Keratinocyte (primary cell): Measurements from ENCODE around the gene CASKIN2. TPM values are rescaled to one million over a fixed set of nuclear protein-coding genes. Genes with fewer than 3 reads are reported as not detected.

ENCODE experiments used
- DNase-seq: peaks from one replicate; pipeline ENCODE4 v3.0.0-alpha.2; 2011; ENCODE audit warnings: low read depth, missing footprints, low spot score
- FAIRE-seq: peaks from 2 replicates; lab custom pipeline; 2011; peaks lifted over from hg19 to GRCh38; lab: Jason Lieb, UNC
- H2AFZ ChIP-seq: 2 replicates; pipeline ENCODE4 v1.6.0; 2012; ENCODE audit warnings: low read length, control low read depth, inconsistent platforms; ENCODE audit not compliant: control insufficient read depth
- H3K27ac ChIP-seq: 2 replicates; pipeline ENCODE4 v1.5.1; 2011; ENCODE audit warnings: low read length; ENCODE audit not compliant: control insufficient read depth, insufficient read depth
- H3K27me3 ChIP-seq: 3 replicates; pipeline ENCODE4 v1.6.0; 2011; ENCODE audit warnings: low read length; ENCODE audit not compliant: control insufficient read depth, insufficient read depth; ENCODE audit errors: extremely low read depth
- H3K36me3 ChIP-seq, 2 experiments: 2 replicates in 1 of 2; 3 replicates in 1 of 2; pipeline ENCODE4 v1.5.1; 2011; ENCODE audit warnings: low read length in 2 of 2, mild to moderate bottlenecking in 1 of 2; ENCODE audit not compliant: control insufficient read depth in 2 of 2, insufficient read depth in 2 of 2; ENCODE audit errors: extremely low read depth in 1 of 2
- H3K4me1 ChIP-seq: 3 replicates; pipeline ENCODE4 v1.5.1; 2011; ENCODE audit warnings: low read length; ENCODE audit not compliant: control insufficient read depth, insufficient read depth; ENCODE audit errors: extremely low read depth
- H3K4me2 ChIP-seq: 3 replicates; pipeline ENCODE4 v1.6.0; 2011; ENCODE audit warnings: low read depth, low read length; ENCODE audit not compliant: control insufficient read depth, insufficient read depth; ENCODE audit errors: extremely low read depth
- H3K4me3 ChIP-seq, 3 experiments: fragments of 200-600 bp in 1 of 3; sonication (generic) in 1 of 3; 2 replicates in 2 of 3; 3 replicates in 1 of 3; pipeline ENCODE4 v1.5.1; 2011 to 2016; ENCODE audit warnings: low read length in 3 of 3, mild to moderate bottlenecking in 3 of 3, control low read depth in 2 of 3, inconsistent platforms in 1 of 3, low read depth in 1 of 3, mixed read lengths in 1 of 3, mixed run types in 1 of 3, moderate library complexity in 1 of 3; ENCODE audit not compliant: control insufficient read depth in 2 of 3, insufficient read depth in 2 of 3; ENCODE audit errors: extremely low read depth in 1 of 3
- H3K79me2 ChIP-seq: 2 replicates; pipeline ENCODE4 v1.6.0; 2012; ENCODE audit warnings: low read length; ENCODE audit not compliant: control insufficient read depth, insufficient read depth
- H3K9ac ChIP-seq: 3 replicates; pipeline ENCODE4 v1.6.0; 2011; ENCODE audit warnings: low read length; ENCODE audit not compliant: control insufficient read depth, insufficient read depth; ENCODE audit errors: extremely low read depth
- H3K9me1 ChIP-seq: 3 replicates; pipeline ENCODE4 v1.6.0; 2011; ENCODE audit warnings: low read length; ENCODE audit not compliant: control insufficient read depth, insufficient read depth; ENCODE audit errors: extremely low read depth
- H3K9me3 ChIP-seq: 2 replicates; pipeline ENCODE4 v1.5.1; 2012; ENCODE audit warnings: low read depth, low read length; ENCODE audit not compliant: control insufficient read depth
- H4K20me1 ChIP-seq: 3 replicates; pipeline ENCODE4 v1.6.0; 2011; ENCODE audit warnings: low read length; ENCODE audit not compliant: control insufficient read depth, insufficient read depth; ENCODE audit errors: extremely low read depth
- CTCF ChIP-seq, 3 experiments: IDR thresholded peaks in 1 of 3; conservative IDR thresholded peaks in 1 of 3; optimal IDR thresholded peaks in 1 of 3; 2 replicates in 2 of 3; 3 replicates in 1 of 3; pipeline versions ENCODE3 to v1.5.1; 2011; ENCODE audit warnings: low read length in 3 of 3, mild to moderate bottlenecking in 3 of 3, moderate library complexity in 2 of 3, control low read depth in 1 of 3, inconsistent platforms in 1 of 3; ENCODE audit not compliant: insufficient read depth in 2 of 3; ENCODE audit errors: extremely low read depth in 1 of 3
- EZH2 ChIP-seq: IDR thresholded peaks from one replicate; pipeline ENCODE4 v1.6.1; 2012; ENCODE audit warnings: inconsistent platforms, mild to moderate bottlenecking, low read length, moderate library complexity
- dilution Hi-C: fragments of 300-500 bp; cut with MboI; formaldehyde crosslinking; loops from one replicate; pipeline ENCODE4 v1.7.0; 2020; ENCODE audit warnings: low sequenced_read_pairs; ENCODE audit not compliant: extremely low pct_ligation_motif_present
- polyA minus RNA-seq, 3 experiments: library from RNA; depleted of rRNA, polyadenylated mRNA; stranded (reverse); fragments of >200 nt; gene quantifications; 1 replicate in 1 of 3; 2 replicates in 1 of 3; 3 replicates in 1 of 3; pipeline ENCODE4 v1.2.3, GENCODE V29; 2011
- polyA plus RNA-seq, 5 experiments: library from polyadenylated mRNA; depleted of rRNA in 3 of 5; stranded (reverse) in 3 of 5; stranded (forward) in 1 of 5; unstranded in 1 of 5; fragments of >200 nt; gene quantifications; 1 replicate in 1 of 5; 2 replicates in 3 of 5; 3 replicates in 1 of 5; pipeline versions ENCODE4 v1.2.1 to v1.2.3, GENCODE V29; 2011 to 2012; ENCODE audit warnings: missing spikeins in 2 of 5, low read depth in 1 of 5, low replicate concordance in 1 of 5

The CASKIN2 gene
- 3.7 to 6.1 TPM (median 6.0 TPM) in 3 replicates for polyA plus RNA-seq
- polyA plus RNA-seq (2011; ENCODE audit: low read depth): 2.5 TPM
- polyA plus RNA-seq (2011; cell fraction: cytosol; rRNA removed): 3.3 and 6.2 TPM in 2 replicates
- 13.5 and 15.8 TPM in 2 replicates for polyA plus RNA-seq (2011; cell fraction: nucleus; rRNA removed)
- 4.7 and 8.2 TPM in 2 replicates for polyA plus RNA-seq (2012; ENCODE audit: low replicate concordance)
- 6.5 to 17.7 TPM (median 7.3 TPM) in 3 replicates for polyA minus RNA-seq
- 13.4 TPM for polyA minus RNA-seq (2011; cell fraction: cytosol; rRNA and poly(A)+ RNA removed)
- 12.1 TPM in 2 replicates for polyA minus RNA-seq (2011; cell fraction: nucleus; rRNA and poly(A)+ RNA removed)

GRCh38 chr17:75515496-75516254, at the start of gene CASKIN2:
Gene CASKIN2 (minus strand): TSS chr17:75515537. CDS start chr17:75513804, 1,733 bp downstream.
- Histone ChIP-seq H3K9me1 (peaks cover 7% of the 10 kb centered on the region), H3K27me3 (no peaks in the 10 kb centered on the region), H2AFZ (peak within 1 kb of the TSS; percentile 98), H3K4me2 (peak within 1 kb of the TSS; percentile 96), H3K79me2 (peaks cover 23% of the 10 kb centered on the region), H3K9me3 (no peaks in the 10 kb centered on the region), H3K9ac (peak within 1 kb of the TSS; percentile 76), H3K36me3 (peaks cover 7 to 21% of the 10 kb centered on the region in 2 experiments), H3K27ac (peak within 1 kb of the TSS; percentile 29), H3K4me3 (peak within 1 kb of the TSS; percentile 63 to 85 (median 81)), H4K20me1 (peaks cover 11% of the 10 kb centered on the region), H3K4me1 (peaks cover 22% of the 10 kb centered on the region)
- dilution Hi-C loops: no loop called here
- TF ChIP-seq CTCF (optimal IDR thresholded peaks at IDR 0.05 in 1 of 3, IDR thresholded peaks at IDR 0.05 in 1 of 3, conservative IDR thresholded peaks at IDR 0.05 in 1 of 3; ENCODE audit: extremely low read depth in 1 of 3, insufficient read depth in 2 of 3, low read length in 3 of 3) (peak; percentile 82 to 99 (median 96)), EZH2 (no peak)
- no peak for FAIRE-seq
- DNase-seq: no peak

GRCh38 chr17:75565066-75565465, 49.7 kb upstream of the CASKIN2 start:
- H3K4me2 ChIP-seq: no peak overlapping the region
- FAIRE-seq (no peak), DNase-seq (no peak)
- no peak overlapping the region for H3K9ac ChIP-seq
- no peaks in the 10 kb centered on the region for H3K4me1 ChIP-seq
- no peak overlapping the region for H3K27ac ChIP-seq
- H3K9me1 ChIP-seq: no peaks in the 10 kb centered on the region
- H2AFZ ChIP-seq: no peak overlapping the region
- no peaks in the 10 kb centered on the region for H3K27me3 ChIP-seq
- H4K20me1 ChIP-seq: no peaks in the 10 kb centered on the region
- no peak overlapping the region for H3K4me3 ChIP-seq
- TF ChIP-seq EZH2 (no peak), CTCF (optimal IDR thresholded peaks at IDR 0.05 in 1 of 3, IDR thresholded peaks at IDR 0.05 in 1 of 3, conservative IDR thresholded peaks at IDR 0.05 in 1 of 3; ENCODE audit: extremely low read depth in 1 of 3, insufficient read depth in 2 of 3, low read length in 3 of 3) (no peak)
- peaks cover 7 to 21% of the 10 kb centered on the region in 2 experiments for H3K36me3 ChIP-seq
- H3K9me3 ChIP-seq: no peaks in the 10 kb centered on the region
- dilution Hi-C loops: no loop called here
- H3K79me2 ChIP-seq: no peaks in the 10 kb centered on the region
